Measurements from ENCODE around the gene CAMK1D.

CAMK1D gene

DNA sequence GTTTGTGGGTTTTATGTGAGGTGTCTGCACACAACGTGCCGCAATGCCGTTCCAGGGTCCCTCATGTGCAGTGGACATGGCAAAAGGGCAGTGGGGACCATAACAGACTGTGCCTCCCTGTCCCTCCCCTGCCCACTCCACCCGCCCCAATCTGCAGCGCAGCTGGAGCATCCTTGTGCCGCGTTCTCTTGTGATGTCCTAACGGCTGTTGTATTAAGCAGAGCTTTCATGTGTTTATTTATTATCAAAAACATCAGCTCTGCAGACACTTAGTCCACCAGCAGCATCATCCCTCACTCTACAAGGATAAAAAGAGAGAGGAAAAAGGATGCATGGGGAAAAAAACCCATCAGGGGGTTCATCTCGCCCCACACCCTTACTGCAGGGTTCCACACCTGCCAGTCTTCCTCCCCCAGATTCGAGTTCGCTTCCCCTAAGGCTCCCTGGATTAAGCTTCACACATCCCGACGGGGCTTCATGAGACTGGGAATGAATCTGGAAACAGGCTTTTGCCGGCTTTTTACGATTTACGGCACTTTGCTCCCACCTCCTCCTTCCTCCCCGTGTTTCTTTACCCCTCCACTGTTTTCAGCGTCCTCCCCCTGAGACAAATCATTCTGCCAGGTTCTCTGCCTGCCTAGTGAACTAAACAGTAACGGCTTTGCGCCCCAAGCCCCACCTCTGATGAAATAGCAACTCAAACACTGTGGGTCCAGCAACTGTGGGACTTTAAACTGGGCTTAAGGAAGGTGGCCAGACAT is 301.4 kb downstream of the CAMK1D start:
- no peak for DNase-seq (ENCODE audit: low read depth in 2 of 2)

DNA sequence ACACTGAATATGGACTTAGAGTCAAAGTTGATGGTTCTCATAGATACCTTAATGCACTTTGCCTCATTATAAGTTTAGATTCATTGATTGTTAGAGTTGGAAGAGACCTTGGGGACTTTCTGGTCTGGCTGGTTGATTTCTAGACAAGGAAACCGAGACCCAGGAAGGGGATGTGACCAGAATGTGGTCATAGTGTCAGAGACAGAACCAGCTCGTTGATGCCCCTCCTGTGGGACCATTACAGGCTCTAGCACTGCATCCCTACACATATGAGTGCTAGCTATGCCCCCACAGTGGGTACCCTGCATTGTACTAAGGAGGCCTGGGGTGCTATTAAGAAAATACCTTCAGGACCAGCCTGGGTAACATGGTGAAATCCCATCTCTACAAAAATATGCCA is 306.6 kb downstream of the CAMK1D start:
- no peak for DNase-seq (ENCODE audit: low read depth in 2 of 2)

DNA sequence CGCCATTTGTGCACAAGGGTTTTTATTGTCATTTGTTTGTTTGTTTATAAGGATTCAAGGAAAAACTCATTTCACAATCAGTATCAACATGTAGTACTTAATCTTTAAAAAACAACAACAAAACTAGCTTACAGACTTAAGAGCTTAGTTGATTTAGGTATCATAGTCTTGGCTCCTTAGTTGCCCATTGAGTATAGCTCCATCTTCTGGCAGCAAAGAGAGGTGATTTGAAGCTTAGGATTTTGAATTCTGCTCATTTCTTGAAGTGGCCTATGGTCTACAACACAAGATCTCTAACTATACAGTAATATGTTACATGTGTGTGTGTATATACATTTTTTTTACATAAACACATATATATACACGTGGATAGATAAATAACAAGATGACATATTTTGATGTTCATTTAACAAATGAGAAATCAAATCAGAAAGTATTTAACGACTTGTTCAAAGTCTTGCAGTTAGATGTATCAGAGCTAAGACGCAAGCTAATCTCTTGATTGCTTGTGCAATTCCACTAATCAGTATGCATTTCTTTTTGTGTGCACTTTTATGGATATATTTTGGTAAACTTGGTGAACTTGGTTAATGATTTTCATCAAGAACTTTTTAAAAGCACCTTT is 307.3 kb downstream of the CAMK1D start:
- no peak for DNase-seq (ENCODE audit: low read depth in 2 of 2)

DNA sequence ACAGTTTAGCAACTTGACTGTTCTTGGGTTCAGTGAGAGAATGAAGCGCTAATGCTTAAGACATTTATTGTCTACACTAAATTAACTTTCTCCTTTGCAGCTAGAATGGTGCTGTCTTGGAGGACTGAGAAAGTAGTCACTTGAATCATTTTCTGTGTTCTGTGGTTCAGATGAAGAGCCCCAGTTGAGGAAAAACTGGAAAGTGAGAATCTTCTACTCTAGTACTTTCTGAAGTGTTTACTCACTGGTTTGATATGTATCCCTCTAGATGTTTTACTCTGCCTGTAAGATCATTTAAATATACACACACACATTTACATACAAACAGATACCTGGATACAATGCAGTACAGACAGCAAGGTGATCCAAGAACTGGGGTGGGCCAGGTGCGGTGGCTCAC is 308.1 kb downstream of the CAMK1D start:
- DNase-seq (ENCODE audit: low read depth in 2 of 2), result no peak

DNA sequence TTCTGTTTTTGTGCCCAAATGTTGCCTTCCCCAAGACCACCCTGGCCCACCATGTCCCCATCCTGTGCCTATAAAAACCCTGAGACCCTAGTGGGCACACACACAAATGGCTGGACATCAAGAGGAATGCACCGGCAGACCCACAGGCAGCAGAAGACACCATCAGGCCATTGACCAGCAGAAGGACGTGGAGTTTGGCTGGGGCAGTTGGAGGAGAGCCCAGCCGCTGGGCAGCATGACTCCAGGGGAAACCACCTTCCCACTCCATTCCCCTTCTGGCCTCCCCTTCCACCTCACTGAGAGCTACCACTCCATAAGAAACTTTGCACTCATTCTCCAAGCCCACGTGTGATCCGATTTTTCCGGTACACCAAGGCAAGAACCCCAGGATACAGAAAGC is 309.2 kb downstream of the CAMK1D start:
- DNase-seq (ENCODE audit: low read depth in 2 of 2), result no peak

DNA sequence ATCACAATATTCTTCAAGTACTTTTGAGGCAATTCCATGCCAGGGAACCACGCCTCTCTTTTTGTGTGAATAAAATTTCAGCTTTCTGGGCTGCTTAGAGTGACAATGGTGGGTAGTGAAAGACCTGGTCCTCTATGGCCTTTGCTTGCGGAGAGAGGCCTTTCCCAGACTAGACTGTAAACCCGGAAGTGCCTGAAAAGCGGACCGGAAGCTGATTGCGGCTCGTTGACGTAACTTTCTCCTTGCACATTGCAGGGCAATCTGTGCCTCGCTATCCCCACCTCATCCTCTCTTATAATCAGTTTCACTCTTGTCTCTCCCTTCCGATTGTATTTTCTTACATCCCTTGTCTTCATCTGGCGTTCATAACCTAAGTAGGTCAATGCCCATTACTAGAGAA is 310.4 kb downstream of the CAMK1D start:
- no peak for DNase-seq (ENCODE audit: low read depth in 2 of 2)

DNA sequence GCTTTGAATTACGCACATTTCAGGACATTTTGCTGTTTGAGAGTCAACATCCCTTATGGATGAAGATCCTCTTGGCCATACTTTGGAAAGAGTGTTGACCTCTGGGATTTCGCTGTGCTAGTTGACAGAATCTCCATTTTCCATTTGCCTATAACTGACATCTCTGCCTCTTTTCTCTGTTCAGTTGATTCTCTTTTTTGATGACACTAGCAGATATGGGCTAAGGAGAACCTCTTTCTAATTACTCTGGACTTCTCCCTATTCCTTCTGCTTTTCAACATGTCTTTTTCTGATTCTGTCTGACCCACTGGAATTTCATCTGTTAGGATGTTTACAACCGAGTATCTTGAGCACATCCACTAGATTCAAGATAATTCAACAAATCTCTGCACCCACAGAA is 311.5 kb downstream of the CAMK1D start:
- no peak for DNase-seq (ENCODE audit: low read depth in 2 of 2)

DNA sequence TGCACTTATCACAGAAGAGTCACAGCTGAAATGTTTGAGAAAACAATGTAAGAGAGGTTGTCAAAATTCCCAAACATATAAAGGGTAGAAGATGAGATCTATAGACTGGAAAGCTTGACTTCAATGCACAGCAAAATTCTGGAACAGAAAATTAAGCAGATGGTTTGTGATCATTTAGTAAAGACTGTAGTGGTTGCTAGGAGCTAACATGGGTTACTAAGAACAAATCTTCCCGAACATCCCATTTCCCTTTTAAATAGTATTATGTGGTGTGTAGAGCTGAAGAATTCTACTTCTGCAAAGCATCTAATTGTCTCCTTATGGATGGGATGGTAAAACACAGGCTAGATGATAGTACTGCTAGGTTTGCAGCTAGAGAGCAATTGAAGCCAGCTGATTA is 312.3 kb downstream of the CAMK1D start:
- no peak for DNase-seq (ENCODE audit: low read depth in 2 of 2)

DNA sequence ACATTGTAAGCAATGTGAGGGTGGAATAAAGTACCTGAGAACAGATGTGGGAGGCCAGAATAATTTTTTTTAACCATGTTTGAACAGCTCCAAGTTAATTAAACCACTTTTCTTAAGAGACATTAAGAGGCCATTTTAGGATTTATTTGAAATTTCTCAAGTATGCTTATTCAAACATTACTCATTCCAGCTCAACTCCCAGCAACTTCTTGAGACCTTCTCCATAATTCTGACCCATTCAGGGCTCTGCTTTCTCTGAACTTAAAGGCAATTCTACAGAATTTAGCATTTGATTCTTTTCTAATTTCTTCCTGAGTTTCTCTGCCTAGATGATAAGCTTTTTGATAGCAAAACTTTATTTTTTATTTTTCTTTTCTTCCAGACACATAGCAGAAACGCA is 314.5 kb downstream of the CAMK1D start:
- no peak for DNase-seq (ENCODE audit: low read depth in 2 of 2)

DNA sequence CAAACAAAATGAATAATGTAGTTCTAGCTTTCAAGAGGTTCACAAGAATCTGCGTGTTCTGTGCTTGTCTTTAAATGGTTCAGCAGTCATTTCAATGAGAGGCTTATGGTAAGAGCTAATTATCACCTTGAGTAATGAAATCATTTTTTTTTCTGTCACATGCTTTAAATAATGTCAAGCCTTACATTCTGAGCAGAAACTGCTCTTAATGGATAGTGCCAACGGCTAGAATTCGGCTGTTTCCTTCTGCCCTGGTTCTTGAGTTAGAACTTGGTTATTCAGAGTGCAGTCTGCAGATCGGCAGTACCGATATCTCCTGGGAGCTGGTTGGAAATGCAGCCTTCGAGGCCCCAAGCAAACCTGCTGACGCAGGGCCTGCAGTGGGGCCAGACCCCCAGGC is 316.2 kb downstream of the CAMK1D start:
- no peak for DNase-seq (ENCODE audit: low read depth in 2 of 2)

DNA sequence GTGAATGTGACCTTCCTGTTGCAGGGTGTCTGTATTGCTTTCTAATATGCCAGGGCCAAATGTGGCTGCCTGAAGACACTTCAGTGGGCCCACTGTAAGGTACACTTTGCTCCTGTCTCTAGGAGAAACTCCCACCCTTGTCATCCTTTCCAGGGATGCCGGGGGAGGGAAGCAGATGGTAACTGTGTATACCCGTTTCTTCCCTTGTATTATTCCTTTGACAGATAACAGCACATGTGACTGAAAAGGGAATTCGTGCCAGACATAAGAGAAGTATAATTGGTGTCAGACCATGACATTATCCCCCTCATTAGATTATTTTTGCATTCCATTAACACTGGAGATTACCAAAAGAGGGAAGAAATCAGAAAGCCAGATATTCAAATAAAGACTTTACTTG is 317.7 kb downstream of the CAMK1D start:
- no peak for DNase-seq (ENCODE audit: low read depth in 2 of 2)

DNA sequence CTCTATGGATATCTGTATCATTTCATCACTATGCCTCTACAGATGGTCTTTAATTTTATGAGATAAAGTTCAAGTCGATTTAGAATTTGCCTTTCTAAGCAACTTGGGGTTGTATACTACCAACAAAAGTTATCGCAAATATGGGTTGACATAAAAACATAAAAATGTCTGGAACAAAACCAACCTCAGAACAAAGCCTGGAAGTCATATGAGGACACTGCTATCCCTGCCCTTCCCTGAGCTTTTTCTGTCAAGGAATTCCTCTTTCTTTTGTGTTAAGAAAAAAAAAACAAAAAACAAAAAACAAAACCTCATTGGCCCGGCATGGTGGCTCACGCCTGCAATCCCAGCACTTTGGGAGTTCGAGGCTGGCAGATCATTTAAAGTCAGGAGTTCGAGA is 319.3 kb downstream of the CAMK1D start:
- DNase-seq (ENCODE audit: low read depth in 2 of 2), result no peak

DNA sequence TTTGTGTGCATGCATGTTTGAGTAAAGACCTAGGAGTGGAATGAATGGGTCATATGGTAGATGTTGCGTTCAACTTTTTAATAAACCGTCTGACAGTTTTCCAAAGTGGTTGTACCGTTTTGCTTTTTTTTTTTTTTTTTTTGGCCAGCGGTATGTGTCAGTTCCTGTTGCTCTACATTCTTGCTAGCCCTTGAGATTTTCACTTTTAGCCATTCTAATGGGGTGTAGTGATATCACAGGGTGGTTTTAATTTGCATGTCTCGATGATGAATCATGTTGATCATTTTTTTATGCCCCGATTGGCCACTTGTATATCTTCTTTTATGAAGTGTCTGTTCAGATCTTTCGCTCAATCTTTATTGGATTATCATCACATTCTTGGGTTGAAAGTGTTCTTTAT is 320.7 kb downstream of the CAMK1D start:
- no peak for DNase-seq (ENCODE audit: low read depth in 2 of 2)

DNA sequence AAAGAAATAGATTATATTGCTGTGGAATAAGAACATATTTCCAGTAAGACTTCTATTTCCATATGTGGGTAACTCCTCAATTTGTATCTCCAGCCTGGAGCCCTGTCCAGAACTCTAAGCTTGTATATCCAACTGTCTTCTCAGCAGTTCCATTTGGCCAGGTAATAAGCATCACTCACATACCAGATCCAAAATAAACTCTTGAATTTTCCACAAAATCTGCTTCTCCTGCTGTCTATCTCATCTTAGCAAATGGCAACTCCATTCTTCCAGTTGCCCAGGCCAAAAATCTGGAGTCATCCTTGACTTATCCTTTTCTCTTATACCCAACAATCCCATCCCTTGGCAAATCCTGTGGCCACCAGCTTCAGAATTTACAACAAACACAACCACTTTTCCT is 325.8 kb downstream of the CAMK1D start:
- DNase-seq (ENCODE audit: low read depth in 2 of 2), result no peak

DNA sequence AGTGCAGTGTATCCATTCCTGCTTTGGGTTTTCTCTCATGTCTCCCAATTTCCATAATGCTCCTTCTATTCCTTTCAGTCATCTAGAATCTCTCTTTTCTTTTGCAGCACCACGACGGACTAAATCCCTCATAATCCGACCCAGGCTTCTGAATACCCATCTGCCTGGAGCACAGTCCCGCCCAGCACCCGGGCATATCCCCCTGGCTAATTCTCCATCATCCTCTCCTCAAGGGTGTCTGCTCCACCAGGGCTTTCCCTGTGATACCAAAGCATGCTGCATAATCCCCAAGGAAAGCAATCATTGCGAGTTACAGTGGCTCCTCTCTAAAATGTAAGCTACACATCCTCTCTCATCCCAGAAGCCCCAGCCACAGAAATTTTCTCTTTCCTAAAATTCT is 330.3 kb downstream of the CAMK1D start:
- no peak for DNase-seq (ENCODE audit: low read depth in 2 of 2)

DNA sequence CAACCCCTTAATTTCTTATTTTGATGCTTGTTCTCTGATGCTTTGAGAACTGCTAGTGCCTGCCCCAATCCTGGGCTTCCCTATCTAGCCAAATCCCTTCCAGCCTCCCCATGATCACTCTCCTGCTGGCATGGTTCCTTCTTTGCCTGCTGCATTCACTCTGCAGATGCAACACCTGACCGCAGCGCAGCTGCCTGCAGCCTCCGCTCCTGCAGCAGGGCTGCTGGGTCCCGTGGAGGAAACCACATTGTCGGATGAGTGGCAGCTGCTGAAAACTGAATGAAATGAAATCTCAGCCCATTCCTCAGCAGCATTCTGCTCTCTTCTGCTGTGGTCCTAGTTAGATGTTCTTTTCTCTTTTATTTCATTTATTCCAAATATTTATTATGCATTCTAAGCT is 331.9 kb downstream of the CAMK1D start:
- no peak for DNase-seq (ENCODE audit: low read depth in 2 of 2)

DNA sequence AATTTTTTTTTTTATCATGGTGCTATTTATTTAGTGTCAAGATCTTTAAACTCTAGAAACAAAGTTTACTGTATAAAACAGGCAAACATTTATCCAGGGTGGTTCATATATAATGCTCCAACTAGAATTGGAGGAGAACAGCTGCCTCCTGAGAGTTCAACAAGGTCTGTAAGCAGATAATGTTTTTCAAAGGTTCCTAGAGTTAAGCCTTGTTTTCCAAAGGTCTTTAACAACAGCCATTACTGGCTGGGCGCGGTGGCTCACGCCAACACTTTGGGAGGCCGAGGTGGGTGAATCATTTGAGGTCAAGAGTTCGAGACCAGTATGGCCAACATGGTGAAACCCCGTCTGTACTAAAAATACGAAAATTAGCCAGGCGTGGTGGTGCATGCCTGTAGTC is 335.4 kb downstream of the CAMK1D start:
- no peak for DNase-seq (ENCODE audit: low read depth in 2 of 2)

DNA sequence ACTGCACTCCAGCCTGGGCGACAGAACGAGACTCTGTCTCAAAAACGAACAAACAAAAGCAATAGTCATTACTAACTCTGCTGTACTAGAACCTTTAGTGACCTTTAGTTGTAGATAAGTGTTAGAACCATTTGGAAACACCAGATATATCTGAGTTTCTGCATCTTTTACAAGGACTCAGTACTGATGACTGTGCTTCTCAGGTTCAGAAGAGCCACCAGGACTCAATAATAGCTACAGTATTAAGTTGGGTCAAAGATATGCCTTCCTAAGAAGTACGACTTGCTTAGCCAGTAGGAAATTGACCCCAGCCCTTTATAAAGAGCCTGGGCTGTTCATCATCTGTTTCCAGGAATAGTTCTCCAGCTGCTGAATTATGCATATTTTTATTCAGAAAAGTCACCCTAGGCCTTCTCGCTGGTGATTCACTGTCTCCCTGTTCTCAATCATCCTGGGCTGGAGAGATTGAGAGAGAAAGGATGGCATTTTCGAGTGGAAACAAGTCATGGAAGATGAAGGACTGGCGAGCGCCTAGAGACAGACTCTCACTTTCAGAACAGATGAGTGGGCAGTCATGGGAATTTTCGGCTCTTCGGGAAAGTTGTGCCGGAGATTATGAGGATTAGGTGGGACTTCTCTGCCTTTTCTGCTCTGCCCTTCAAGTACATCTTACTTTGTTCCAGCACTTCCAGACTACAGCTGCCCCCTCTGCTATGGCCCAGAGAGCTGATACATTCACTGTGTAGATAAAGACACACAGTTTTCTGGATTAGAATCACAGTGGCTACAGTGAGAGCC is 336.1 kb downstream of the CAMK1D start:
- DNase-seq (ENCODE audit: low read depth in 2 of 2), result no peak

DNA sequence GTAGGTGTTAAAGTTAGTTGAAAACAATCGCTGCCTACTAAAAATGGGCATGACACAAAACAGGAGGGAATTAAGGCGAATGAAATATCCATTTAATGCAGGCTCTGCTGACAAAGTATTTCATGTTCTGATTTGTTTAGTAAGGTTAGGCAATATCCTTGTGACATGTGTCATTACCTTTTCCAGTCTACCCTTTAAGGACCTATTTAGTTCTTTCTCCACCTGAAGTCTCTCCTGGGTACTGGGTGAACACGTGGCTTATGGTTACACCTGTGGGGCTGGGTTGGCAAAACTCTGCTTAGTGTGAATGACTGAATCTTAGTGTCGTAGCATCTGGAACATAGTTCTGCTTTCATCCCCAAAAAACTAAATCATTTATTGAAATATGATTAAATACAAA is 338.6 kb downstream of the CAMK1D start:
- DNase-seq (ENCODE audit: low read depth in 2 of 2), result no peak

DNA sequence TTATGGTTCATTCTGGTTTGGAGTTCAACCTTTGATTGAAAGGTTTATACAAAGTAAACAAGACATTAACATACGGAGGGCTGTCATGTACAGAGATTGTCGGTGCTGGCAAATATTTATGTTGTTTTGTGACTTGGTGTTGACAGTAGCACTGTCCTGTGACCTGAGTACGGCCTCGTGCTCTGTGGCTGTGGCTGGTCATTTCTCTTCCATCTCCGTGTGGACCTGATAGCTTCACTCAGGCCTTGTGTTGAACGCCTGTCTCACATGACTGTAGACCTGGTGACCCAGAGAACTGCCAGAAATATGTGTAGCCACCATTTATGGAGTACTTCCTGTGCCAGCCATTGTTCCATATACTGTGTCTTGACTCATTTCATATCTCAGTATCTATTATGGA is 340.5 kb downstream of the CAMK1D start:
- DNase-seq (ENCODE audit: low read depth in 2 of 2), result no peak

DNA sequence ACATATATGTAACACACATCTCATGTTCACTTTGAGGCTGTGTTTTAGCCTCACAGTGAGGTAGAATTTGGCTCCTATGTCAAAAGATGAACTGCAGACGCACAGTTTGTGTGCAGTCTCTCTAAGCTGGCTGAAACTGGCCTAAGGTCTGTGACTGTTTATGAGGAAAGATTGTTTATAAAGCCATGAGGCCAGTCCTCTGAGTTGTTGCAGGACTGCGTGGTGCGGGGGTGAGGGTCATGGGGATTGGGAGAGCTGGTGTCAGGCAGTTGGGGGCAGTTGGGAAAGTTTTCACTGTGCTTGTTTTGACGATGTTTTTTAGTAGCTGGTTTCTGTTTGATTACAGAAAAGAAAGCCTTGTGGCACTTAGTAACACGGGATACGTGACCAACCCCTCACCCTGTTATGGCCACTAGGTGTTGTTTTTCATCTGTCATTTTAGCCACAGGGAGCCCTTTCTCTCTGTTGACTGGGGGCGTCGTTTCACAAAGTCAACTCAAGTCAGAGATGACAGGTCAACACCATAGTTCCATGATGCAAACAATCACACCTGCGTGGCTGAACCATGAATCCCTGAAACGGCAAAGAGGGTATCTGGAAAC is 341.3 kb downstream of the CAMK1D start:
- DNase-seq (ENCODE audit: low read depth in 2 of 2), result no peak

DNA sequence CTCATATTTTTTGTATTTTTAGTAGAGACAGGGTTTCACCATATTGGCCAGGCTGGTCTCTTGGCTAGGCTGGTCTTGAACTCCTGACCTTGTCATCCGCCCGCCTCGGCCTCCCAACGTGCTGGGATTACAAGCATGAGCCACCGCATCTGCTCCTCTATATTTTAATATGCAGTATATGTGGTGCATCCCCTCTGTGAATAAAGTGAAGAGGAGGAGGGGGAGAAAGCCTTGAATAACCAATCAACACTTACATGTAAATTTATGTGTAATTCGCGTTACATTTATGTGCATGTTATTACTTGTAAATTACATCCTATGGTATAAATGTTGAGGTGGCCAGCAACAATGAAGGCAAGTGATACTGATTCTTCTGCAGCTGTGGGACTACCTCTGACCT is 342.2 kb downstream of the CAMK1D start:
- no peak for DNase-seq (ENCODE audit: low read depth in 2 of 2)

DNA sequence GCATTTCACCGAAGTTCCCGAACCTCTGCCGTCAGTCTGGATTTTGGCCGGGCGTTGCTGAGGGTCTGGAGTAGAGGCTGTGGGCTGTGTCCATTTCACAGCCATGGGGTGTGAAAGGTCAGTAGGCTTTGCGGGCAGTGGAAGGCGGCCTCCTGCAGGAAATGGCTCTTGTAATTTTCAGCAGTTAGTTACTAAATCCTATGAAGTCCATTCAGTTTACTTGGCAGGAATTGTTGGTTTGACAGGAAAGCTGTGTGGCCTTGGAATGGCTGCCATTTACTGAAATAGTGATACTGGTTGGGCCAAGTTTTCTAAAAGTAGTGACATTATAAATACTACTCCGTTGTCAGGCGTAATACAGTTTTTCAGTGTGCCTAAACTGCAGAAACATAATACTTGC is 348.4 kb downstream of the CAMK1D start:
- DNase-seq (ENCODE audit: low read depth in 2 of 2), result no peak
